OCI-LY7 (cell line): ENCODE results near the gene HMGCS1. TPM values are rescaled to one million over a fixed set of nuclear protein-coding genes. Genes with fewer than 3 reads are reported as not detected.
"Not testable (repeated sequence)": the region's sequence is repeated elsewhere in the genome, so short reads cannot be mapped to it uniquely, and the experiment has no call there.

Source experiments
- BruUV-seq: library from RNA; stranded (reverse); fragments of 400-500 nt; replicated peaks from 2 replicates; lab custom pipeline; 2021; lab: Mats Ljungman, UMichigan
- CTCF ChIA-PET: fragments of 300-600 bp; sonication (Branson Sonifier 250); formaldehyde crosslinking; loops from one replicate; lab custom pipeline; 2022; ENCODE audit warnings: antibody characterized with exemption; ENCODE audit not compliant: unreplicated experiment; lab: Charles Lee
- POLR2A ChIA-PET: fragments of 300-600 bp; sonication (Branson Sonifier 250); formaldehyde crosslinking; loops from one replicate; lab custom pipeline; 2022; ENCODE audit warnings: antibody characterized with exemption; lab: Charles Lee
- DNase-seq: peaks from one replicate; pipeline ENCODE4 v3.0.0-alpha.2; 2015; ENCODE audit warnings: low spot score
- H2AFZ ChIP-seq: fragments of 200-600 bp; sonication (generic), shearing (Covaris generic); 2 replicates; pipeline ENCODE4 v1.6.1; 2014; ENCODE audit warnings: mild to moderate bottlenecking, antibody characterized with exemption, low read length, moderate library complexity
- H3K27ac ChIP-seq: fragments of 200-600 bp; sonication (generic); 2 replicates; pipeline ENCODE4 v1.5.1; 2014; ENCODE audit warnings: mixed run types, low read depth, mild to moderate bottlenecking, moderate library complexity, low read length, inconsistent platforms; ENCODE audit not compliant: poor library complexity, severe bottlenecking
- H3K36me3 ChIP-seq: fragments of 200-600 bp; sonication (generic); 2 replicates; pipeline ENCODE4 v1.6.1; 2014; ENCODE audit warnings: mild to moderate bottlenecking, antibody characterized with exemption, low read length, moderate library complexity, mixed read lengths; ENCODE audit not compliant: insufficient read depth
- H3K4me1 ChIP-seq: fragments of 200-600 bp; sonication (generic); 2 replicates; pipeline ENCODE4 v1.5.1; 2014; ENCODE audit warnings: mild to moderate bottlenecking, low read length; ENCODE audit not compliant: insufficient read depth, poor library complexity, severe bottlenecking
- H3K4me2 ChIP-seq: fragments of 200-600 bp; sonication (generic); 2 replicates; pipeline ENCODE4 v1.6.1; 2014; ENCODE audit warnings: mild to moderate bottlenecking, low read length
- H3K4me3 ChIP-seq: fragments of 200-600 bp; sonication (generic); 2 replicates; pipeline ENCODE4 v1.5.1; 2014; ENCODE audit warnings: mild to moderate bottlenecking, low read depth, low read length; ENCODE audit not compliant: poor library complexity, severe bottlenecking
- H3K79me2 ChIP-seq: fragments of 200-600 bp; sonication (generic); 2 replicates; pipeline ENCODE4 v1.6.1; 2016; ENCODE audit warnings: low read depth, mild to moderate bottlenecking, low read length, moderate library complexity, mixed read lengths; ENCODE audit not compliant: insufficient read depth
- H3K9me2 ChIP-seq: fragments of 200-600 bp; sonication (generic); 2 replicates; pipeline ENCODE4 v1.6.1; 2016; ENCODE audit warnings: mild to moderate bottlenecking, low read length, mixed read lengths; ENCODE audit not compliant: insufficient read depth
- H3K9me3 ChIP-seq: fragments of 200-600 bp; sonication (generic); 2 replicates; pipeline ENCODE4 v1.6.1; 2014; ENCODE audit warnings: mild to moderate bottlenecking, mixed run types, low read length, mixed read lengths
- H4K20me1 ChIP-seq: fragments of 200-600 bp; sonication (generic); 2 replicates; pipeline ENCODE4 v1.6.1; 2014; ENCODE audit warnings: mild to moderate bottlenecking, antibody characterized with exemption, low read length, moderate library complexity, mixed read lengths; ENCODE audit not compliant: insufficient read depth
- CTCF ChIP-seq: fragments of 200-600 bp; sonication (generic); conservative IDR thresholded peaks from 2 replicates; pipeline ENCODE4 v1.5.1; 2014; ENCODE audit warnings: mild to moderate bottlenecking, antibody characterized with exemption, low read length, moderate library complexity, mixed read lengths
- EZH2phosphoT487 ChIP-seq: fragments of 200-600 bp; sonication (generic); IDR thresholded peaks from 2 replicates; pipeline ENCODE4 v1.6.1; 2018; ENCODE audit warnings: low read depth, borderline replicate concordance, mild to moderate bottlenecking, mixed run types, antibody characterized with exemption, low read length, moderate library complexity, mixed read lengths
- intact Hi-C: fragments of 100-400 bp; cut with micrococcal nuclease; formaldehyde crosslinking; loops from one replicate; pipeline ENCODE4 v1.10.0; 2022; ENCODE audit not compliant: unreplicated experiment
- total RNA-seq, 2 experiments: library from RNA; depleted of rRNA in 1 of 2; stranded (reverse); fragments of >200 nt in 1 of 2; shearing (Covaris generic) in 1 of 2; gene quantifications; 2 replicates each; pipeline ENCODE4 v1.2.3, GENCODE V29; 2014 to 2022

Gene HMGCS1
- total RNA-seq, 2 experiments from 2014 or later: 59.5 to 236 TPM

GRCh38 chr5:43268188-43268820 lies 44.9 kb downstream of the HMGCS1 start:
- H3K4me1 ChIP-seq: no peaks in the 10 kb centered on the region
- no peak for TF ChIP-seq EZH2phosphoT487
- no peak for TF ChIP-seq CTCF

GRCh38 chr5:43262269-43262668 lies 50.9 kb downstream of the HMGCS1 start:
- BruUV-seq, POLR2A ChIA-PET, CTCF ChIA-PET, H3K9me2 ChIP-seq, H3K4me2 ChIP-seq, H3K4me3 ChIP-seq, H3K79me2 ChIP-seq, H3K4me1 ChIP-seq, intact Hi-C loops, H3K9me3 ChIP-seq, H3K27ac ChIP-seq, DNase-seq, H4K20me1 ChIP-seq, H3K36me3 ChIP-seq, H2AFZ ChIP-seq: not testable (repeated sequence)

More at GRCh38 chr5:43268188-43268820, 44.9 kb downstream of the HMGCS1 start:
- POLR2A ChIA-PET: interaction anchor here (0.6 kb wide), 1 partner anchor 16 kb away, joined by 4 read pairs; no protein-coding TSS in a partner anchor
- no peak overlapping the region for H2AFZ ChIP-seq
- BruUV-seq: no TSS peak
- H3K27ac ChIP-seq: no peak overlapping the region
- H3K36me3 ChIP-seq: no peaks in the 10 kb centered on the region
- DNase-seq: no peak
- H3K9me3 ChIP-seq: no peaks in the 10 kb centered on the region
- intact Hi-C loops: no loop called here
- H4K20me1 ChIP-seq: no peaks in the 10 kb centered on the region
- no peaks in the 10 kb centered on the region for H3K79me2 ChIP-seq
- H3K4me3 ChIP-seq: no peak overlapping the region
- no peaks in the 10 kb centered on the region for H3K9me2 ChIP-seq
- H3K4me2 ChIP-seq: no peak overlapping the region
- CTCF ChIA-PET: no interaction called here

GRCh38 chr5:43258116-43258515 lies 55.1 kb downstream of the HMGCS1 start:
- no peaks in the 10 kb centered on the region for H3K9me2 ChIP-seq
- no peaks in the 10 kb centered on the region for H3K4me1 ChIP-seq
- TF ChIP-seq CTCF (no peak), EZH2phosphoT487 (no peak)
- intact Hi-C loops: no loop called here
- no peaks in the 10 kb centered on the region for H4K20me1 ChIP-seq
- no peak overlapping the region for H3K27ac ChIP-seq
- POLR2A ChIA-PET: no interaction called here
- no peaks in the 10 kb centered on the region for H3K79me2 ChIP-seq
- CTCF ChIA-PET: no interaction called here
- no peak overlapping the region for H3K4me2 ChIP-seq
- no peak overlapping the region for H2AFZ ChIP-seq
- no peaks in the 10 kb centered on the region for H3K36me3 ChIP-seq
- no peaks in the 10 kb centered on the region for H3K9me3 ChIP-seq
- no peak overlapping the region for H3K4me3 ChIP-seq
- no TSS peak for BruUV-seq
- DNase-seq: no peak
